DOHH2 (cell line): ENCODE results near the gene NCF4.

Experiments
- CTCF ChIP-seq: fragments of 200-600 bp; sonication (generic); IDR thresholded peaks from one replicate; pipeline ENCODE4 v1.5.1; 2014; ENCODE audit warnings: antibody characterized with exemption, mild to moderate bottlenecking, low read depth, low read length; ENCODE audit not compliant: poor library complexity, severe bottlenecking
- EZH2phosphoT487 ChIP-seq: fragments of 200-600 bp; sonication (generic); IDR thresholded peaks from 2 replicates; pipeline ENCODE4 v1.6.1; 2017; ENCODE audit warnings: borderline replicate concordance, mild to moderate bottlenecking, antibody characterized with exemption, low read length, moderate library complexity, mixed read lengths

GRCh38 chr22:36863281-36863680, 2.5 kb downstream of the NCF4 start:
- no peak for TF ChIP-seq CTCF
- TF ChIP-seq EZH2phosphoT487: no peak
